ENCODE results near the gene EREG.
"Not testable (repeated sequence)": the region's sequence is repeated elsewhere in the genome, so short reads cannot be mapped to it uniquely, and the experiment has no call there.

EREG gene

GRCh38 chr4:74391890-74392475, 27.0 kb downstream of the EREG start:
- no peak for DNase-seq

DNA sequence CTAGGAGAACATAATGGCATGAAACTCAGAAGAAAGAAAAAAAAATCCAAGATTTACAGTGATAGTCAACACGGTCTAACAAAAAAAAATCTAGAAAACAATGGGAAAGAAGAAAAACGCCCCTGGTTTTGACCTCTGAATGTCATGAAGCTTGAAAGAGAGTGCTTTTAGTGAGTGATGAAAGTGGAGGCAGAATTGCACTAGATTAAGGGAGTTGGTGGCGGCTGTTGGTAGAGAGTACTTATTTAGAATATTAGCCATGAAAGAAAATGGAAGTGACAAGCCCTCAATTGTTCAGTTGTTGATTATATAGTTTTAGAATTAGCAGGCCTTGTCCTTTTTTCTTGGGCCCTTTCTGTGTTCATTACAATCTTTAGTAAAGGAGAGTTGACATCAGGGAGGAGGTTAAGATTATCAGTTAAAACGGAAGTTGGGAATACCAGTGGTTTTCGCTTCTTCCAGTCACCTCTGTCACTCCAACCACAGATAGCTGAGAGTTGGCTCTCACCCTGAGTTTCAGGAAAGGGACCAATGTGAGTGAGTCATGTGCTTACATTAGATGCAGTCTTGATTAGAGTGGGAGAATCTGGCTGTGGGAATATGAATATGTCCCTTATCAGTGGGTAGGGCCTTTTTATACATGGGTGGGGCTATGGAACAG, 29.7 kb downstream of the EREG start:
- DNase-seq = no peak

DNA sequence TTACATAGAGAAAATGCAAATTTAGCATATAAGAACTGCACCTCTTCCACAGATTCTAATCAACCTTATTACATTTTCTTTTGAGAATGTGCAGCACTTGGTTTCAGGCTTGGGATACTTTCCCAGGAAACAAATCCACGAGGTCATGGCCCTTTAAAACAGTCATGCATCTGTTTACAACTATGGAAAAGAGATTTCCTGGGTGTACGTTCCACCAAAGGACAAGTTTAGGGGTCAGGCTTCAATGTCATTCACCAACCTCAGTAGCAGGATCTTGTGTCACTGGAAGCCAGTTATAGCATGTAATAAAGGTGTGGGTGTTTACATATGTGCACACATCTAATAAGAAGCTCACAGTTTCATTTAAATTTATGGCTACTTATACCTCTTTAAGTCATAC, 30.7 kb downstream of the EREG start:
- no peak for DNase-seq

GRCh38 chr4:74397748-74398426, 32.9 kb downstream of the EREG start:
- DNase-seq = peak in 1 of 5 donors; percentile 49

DNA sequence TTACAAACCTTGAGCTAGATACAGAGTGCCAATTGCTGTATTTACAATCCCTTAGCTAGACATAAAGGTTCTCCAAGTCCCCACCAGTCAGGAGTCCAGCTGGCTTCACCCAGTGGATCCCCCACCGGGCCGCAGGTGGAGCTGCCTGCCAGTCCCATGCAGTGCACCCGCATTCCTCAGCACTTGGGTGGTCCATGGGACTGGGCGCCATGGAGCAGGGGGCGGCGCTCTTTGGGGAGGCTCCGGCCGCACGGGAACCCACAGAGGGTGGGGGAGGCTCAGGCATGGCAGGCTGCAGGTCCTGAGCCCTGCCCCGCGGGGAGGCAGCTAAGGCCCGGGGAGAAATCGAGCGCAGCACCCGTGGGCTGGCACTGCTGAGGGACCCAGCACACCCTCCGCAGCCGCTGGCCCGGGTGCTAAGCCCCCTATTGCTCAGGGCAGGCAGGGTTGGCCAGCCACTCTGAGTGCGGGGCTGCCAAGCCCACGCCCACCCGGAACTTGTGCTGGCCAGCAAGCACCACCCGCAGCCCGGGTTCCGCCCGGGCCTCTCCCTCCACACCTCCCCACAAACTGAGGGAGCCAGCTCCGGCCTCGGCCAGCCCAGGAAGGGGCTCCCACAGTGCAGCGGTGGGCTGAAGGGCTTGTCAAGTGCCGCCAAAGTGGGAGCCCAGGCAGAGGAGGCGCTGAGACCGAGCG, 34.1 kb downstream of the EREG start:
- DNase-seq = not testable (repeated sequence)

- DNase-seq = no peak
These were observed 35.5 kb downstream of the EREG start for GRCh38 chr4:74400395-74400794.

- DNase-seq = no peak
These were observed 37.9 kb downstream of the EREG start for GRCh38 chr4:74402692-74403456.

GRCh38 chr4:74407891-74408290, 42.9 kb downstream of the EREG start:
- DNase-seq = no peak

GRCh38 chr4:74408639-74409038, 43.7 kb downstream of the EREG start:
- no peak for DNase-seq

DNA sequence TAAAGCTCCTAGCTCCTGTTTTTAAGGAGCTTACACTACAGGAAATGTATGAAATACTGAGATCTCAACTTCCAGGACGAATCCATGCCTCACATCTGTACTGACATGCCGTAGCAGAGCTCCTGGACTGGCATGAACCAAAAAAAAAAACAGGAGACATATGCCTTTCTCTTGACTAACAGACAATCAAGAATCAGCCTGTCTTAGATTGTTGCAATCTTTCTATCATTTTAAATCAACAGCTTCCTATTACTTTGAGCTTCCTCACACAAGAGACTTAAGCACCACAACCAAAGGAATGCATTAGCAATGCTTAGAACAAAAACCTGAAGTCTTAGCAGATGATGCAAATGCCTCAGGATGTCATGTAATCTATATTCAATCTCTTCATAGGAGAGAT, 45.3 kb downstream of the EREG start:
- DNase-seq = no peak

DNA sequence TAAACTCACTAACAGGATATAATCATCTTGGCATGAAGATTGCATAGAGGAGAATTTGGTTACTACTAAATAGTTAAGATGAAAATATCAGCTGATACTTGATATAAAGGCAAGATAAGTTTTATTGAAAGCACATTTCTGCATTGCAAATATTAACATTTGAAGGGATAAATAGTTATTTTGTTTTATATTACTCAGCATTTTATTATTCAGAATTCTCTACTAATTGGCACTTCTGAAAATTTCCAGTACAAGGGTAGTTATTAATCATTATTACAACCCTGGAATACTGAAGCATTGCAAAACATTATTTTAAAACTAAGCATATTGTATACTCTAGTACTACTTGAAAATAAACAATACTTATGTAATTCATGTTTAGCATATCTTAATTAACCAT, 47.3 kb downstream of the EREG start:
- DNase-seq = no peak

DNA sequence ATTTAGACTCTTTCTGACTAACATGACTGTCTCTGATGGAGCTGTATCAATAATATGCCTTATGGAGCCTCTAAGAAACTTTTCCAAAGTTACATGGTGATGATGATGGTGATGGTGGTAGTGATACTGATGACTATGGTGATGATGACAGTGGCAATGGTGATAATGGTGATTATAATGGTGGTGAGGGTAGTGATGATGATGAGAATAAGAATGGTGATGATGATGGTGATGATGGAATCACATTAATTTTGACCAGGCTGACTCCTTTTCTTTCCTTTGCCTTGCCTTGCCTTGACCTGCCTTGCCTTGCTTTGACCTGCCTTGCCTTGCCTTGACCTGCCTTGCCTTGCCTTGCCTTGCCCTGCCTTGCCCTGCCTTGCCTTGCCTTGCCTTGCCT, 48.3 kb downstream of the EREG start:
- DNase-seq = no peak

GRCh38 chr4:74414149-74414809, 49.3 kb downstream of the EREG start:
- DNase-seq = no peak

DNA sequence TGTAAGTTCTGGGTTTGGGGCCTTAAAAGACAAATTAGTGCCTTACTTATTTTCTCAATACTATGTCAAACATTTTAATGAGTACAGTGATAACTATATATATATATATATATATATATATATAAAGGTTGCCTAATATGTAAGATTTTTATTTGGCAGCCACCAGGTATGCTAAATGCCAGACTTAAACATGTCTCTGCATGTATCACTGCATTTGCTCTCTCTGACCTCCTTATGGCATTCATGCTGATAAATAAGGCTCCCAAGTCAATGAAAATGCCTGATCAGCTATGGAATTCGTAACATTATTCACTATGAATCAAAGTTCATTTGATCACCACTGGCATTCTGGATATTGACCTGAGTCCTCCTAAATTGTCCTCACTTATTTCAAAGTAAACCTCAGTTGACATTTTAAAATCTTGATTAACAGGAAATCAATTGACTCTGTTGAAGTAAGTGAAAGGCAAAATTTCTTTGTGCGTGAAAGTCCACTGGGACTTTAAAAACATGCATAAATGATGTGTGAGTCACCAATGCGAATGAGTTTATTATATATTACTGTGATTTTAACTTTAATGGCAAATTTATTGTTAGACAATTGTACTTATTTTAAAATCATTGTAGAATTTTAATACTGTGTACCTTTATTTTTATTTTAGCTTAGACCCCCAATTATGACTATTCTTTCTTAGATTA, 50.8 kb downstream of the EREG start:
- DNase-seq = no peak

DNA sequence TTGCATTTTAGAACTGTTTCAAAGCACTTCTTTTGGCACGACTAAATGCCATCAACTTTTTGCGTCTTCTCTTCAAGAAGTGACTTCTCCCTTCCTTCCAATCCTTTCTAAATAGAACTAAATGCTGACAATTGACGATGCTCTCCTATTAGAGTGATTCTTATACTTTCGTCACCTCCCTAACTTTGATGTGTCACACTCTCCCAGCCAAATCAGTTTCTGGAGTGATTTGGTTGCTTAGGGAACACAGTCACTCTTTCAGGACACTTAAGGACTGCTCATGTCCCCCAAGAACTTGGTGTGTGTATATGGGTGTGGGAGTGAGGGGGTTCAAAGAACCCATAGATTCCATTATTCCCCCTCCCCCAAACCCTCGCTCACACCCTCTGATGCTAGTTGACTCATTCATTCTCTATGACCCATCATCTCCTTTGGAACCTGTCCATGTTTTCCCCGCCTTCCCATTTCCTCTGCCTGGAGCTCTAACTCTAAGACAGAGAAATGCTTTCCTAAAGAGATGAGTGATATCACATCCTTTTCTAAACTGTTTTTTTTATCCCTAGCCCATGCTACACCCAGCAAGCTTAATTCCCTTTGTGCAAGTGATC, 53.2 kb downstream of the EREG start:
- DNase-seq = no peak

- DNase-seq = no peak
These were observed 55.9 kb downstream of the EREG start for GRCh38 chr4:74420863-74421262.

- DNase-seq = no peak
These were observed 58.2 kb downstream of the EREG start for GRCh38 chr4:74423104-74423503.

DNA sequence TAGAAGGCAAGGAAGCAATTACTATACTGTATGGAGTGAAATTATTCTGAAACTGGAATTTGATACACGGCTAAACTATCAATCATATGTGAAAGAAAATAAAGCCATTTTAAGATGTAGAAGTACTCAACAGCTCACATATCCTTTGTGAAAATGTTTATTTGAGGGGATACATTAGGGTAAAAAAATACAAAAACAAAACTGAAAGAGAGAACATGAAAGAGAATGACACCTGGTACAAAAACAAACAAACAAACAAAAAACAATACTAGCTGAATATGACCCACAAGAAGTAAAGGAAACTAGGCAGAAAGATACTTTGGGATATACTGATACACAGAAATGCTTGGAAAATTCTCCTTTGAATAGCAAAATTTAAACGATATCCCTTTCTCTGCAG, 59.2 kb downstream of the EREG start:
- DNase-seq = no peak

DNA sequence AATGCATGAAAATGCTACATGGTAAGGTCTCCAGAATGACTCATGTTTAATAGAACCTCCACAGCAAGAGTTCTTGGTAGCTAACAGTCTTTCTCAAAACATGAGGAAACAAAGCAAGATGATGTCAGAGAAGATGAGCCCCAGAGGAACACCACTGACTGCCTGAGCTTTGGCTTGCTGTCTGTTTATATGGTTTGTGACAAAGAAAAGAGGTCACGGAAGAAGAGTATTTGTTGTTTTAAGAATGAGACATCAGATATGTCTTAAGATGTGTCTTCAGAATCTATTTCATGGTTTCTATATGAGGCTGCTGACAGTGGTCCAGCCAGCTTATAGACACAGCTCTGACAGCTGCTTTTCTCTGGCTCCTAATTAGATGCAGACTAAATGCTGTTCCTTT, 61.2 kb downstream of the EREG start:
- DNase-seq = peak in 1 of 5 donors; percentile 36

DNA sequence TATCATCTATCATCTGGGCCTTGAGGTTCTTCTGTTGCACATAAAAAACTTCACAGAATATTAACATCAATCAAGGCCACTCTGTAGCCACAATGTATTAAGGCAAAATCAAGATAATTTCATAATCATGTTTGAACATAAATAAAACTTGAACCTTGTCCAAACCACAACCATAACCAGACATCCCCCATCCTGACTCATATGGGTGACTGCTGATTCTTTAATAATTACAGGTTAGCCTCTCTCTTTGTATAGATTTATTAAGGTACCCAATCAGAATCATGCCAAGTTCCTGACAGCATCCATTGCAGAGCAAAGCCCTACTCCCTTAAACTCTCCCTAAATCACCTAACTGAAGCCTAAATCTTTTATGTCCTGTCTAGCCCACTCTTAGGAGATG, 63.3 kb downstream of the EREG start:
- DNase-seq = no peak

DNA sequence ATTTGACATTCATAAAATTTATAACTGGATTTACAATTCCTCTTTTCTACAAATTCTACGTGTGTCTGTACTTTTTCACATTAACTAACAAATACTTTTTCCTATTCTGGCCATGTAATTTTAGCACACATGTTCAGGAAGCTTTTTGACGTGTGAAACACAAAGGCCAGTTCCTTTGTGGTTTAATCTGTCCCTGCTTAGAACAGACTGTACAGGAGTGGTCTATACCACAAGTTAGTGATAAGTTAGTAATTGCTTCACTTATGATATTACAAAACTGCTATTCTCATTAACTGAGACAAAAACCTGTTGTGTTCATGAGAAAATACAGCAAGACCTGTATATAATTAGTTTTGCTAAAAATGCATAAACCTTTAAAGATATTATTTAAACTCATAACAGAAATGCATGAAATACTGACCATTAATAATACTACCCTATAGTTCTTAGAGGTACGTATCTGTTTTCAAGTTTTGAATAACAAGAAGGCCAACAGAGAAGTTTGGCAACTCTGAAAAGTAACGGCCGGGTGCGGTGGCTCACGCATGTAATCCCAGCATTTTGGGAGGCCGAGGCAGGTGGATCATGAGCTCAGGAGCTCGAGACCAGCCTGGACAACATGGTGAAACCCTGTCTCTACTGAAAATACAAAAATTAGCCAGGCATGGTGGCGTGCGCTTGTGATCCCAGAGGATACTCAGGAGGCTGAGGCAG, 66.3 kb downstream of the EREG start:
- no peak for DNase-seq
